Measurements from ENCODE around the gene OR3A3. TPM values are rescaled to one million over a fixed set of nuclear protein-coding genes. Genes with fewer than 3 reads are reported as not detected.
"Not testable (repeated sequence)": the region's sequence is repeated elsewhere in the genome, so short reads cannot be mapped to it uniquely, and the experiment has no call there.

Gene OR3A3
- total RNA-seq, 1 experiment from 2014 or later: not detected

GRCh38 chr17:3389791-3390190, 21.4 kb upstream of the OR3A3 start:
- Histone ChIP-seq H3K79me1 (ENCODE audit: insufficient read depth, low read depth, low read length, poor library complexity, severe bottlenecking) (no peaks in the 10 kb centered on the region), H4K91ac (ENCODE audit: insufficient read length, low read depth, low read length) (no peak overlapping the region), H2BK5ac (ENCODE audit: insufficient read length, low read length) (no peak overlapping the region), H3K4ac (ENCODE audit: low read depth, low read length) (no peak overlapping the region), H3K9ac (ENCODE audit: extremely low read depth, insufficient read length, low read length) (no peak overlapping the region), H4K20me1 (ENCODE audit: control insufficient read depth, insufficient read depth, insufficient read length) (no peaks in the 10 kb centered on the region), H3K23me2 (ENCODE audit: insufficient read length, low read depth, low read length, poor library complexity, severe bottlenecking) (no peaks in the 10 kb centered on the region), H4K5ac (ENCODE audit: insufficient read length, low read depth, low read length) (no peak overlapping the region), H2BK12ac (ENCODE audit: insufficient read length, low read depth, low read length) (no peak overlapping the region), H3K23ac (ENCODE audit: insufficient read length, low read depth, low read length) (no peak overlapping the region), H3K14ac (ENCODE audit: insufficient read depth, low read length) (no peak overlapping the region), H3K56ac (ENCODE audit: insufficient read length, low read depth, low read length) (no peak overlapping the region), H3T11ph (ENCODE audit: low read length) (no peak overlapping the region), H3K79me2 (ENCODE audit: insufficient read depth, low read length) (no peaks in the 10 kb centered on the region), H2AK5ac (ENCODE audit: insufficient read length, low read length) (no peak overlapping the region), H3K9me3 (ENCODE audit: control insufficient read depth, low read depth, low read length) (no peaks in the 10 kb centered on the region), H2BK20ac (ENCODE audit: low read depth, low read length, poor library complexity, severe bottlenecking) (no peak overlapping the region), H2AFZ (ENCODE audit: low read length) (no peak overlapping the region), H2BK120ac (ENCODE audit: low read depth, low read length, poor library complexity, severe bottlenecking) (no peak overlapping the region), H2BK15ac (ENCODE audit: low read depth, low read length) (no peak overlapping the region), H3K4me2 (ENCODE audit: insufficient read depth, insufficient read length, low read length) (no peak overlapping the region), H3K27ac (ENCODE audit: insufficient read length, low read depth, low read length) (no peak overlapping the region), H3K18ac (ENCODE audit: insufficient read length, low read depth, low read length) (no peak overlapping the region), H3K27me3 (ENCODE audit: insufficient read depth, low read length) (no peaks in the 10 kb centered on the region), H3K4me1 (ENCODE audit: insufficient read depth, low read length) (no peaks in the 10 kb centered on the region), H4K8ac (replicated peaks; ENCODE audit: insufficient read length, low read depth, low read length) (no peak overlapping the region)
- Mint-ChIP-seq H3K4me3 (no peak overlapping the region), H3K27me3 (ENCODE audit: low read depth) (peaks cover 2% of the 10 kb centered on the region), H3K27ac (no peak overlapping the region), H3K4me1 (no peaks in the 10 kb centered on the region), H3K36me3 (ENCODE audit: insufficient read depth in 1 of 3, low read depth in 3 of 3) (peaks cover 5 to 13% (median 12%) of the 10 kb centered on the region in 3 experiments; a peak in 3 of 7 replicates), H3K9me3 (peaks cover 50 to 82% of the 10 kb centered on the region in 2 experiments)
- TF ChIP-seq CTCF (conservative IDR thresholded peaks at IDR 0.05): no peak
- no peak for DNase-seq
- WGBS (ENCODE audit: extremely low coverage, insufficient read length, low lambda C conversion rate): no CpG with 5 or more reads among the region's 4 CpGs

- H3K4ac ChIP-seq (ENCODE audit: low read depth, low read length): not testable (repeated sequence)
Measured at GRCh38 chr17:3397801-3398200, 13.4 kb upstream of the OR3A3 start.

More at GRCh38 chr17:3397801-3398200, 13.4 kb upstream of the OR3A3 start:
- H4K5ac ChIP-seq (ENCODE audit: insufficient read length, low read depth, low read length); H3K14ac ChIP-seq (ENCODE audit: insufficient read depth, low read length); H3K23ac ChIP-seq (ENCODE audit: insufficient read length, low read depth, low read length); H3K23me2 ChIP-seq (ENCODE audit: insufficient read length, low read depth, low read length, poor library complexity, severe bottlenecking); H2BK5ac ChIP-seq (ENCODE audit: insufficient read length, low read length); H3K27me3 ChIP-seq (ENCODE audit: insufficient read depth, low read length); H3K27ac ChIP-seq (ENCODE audit: insufficient read length, low read depth, low read length); H2BK20ac ChIP-seq (ENCODE audit: low read depth, low read length, poor library complexity, severe bottlenecking); H2BK15ac ChIP-seq (ENCODE audit: low read depth, low read length); DNase-seq; H3K27me3 Mint-ChIP-seq (ENCODE audit: low read depth); H4K8ac ChIP-seq (replicated peaks; ENCODE audit: insufficient read length, low read depth, low read length); H3K56ac ChIP-seq (ENCODE audit: insufficient read length, low read depth, low read length); H3K4me3 Mint-ChIP-seq; H2AFZ ChIP-seq (ENCODE audit: low read length); H4K20me1 ChIP-seq (ENCODE audit: control insufficient read depth, insufficient read depth, insufficient read length); H3K4me2 ChIP-seq (ENCODE audit: insufficient read depth, insufficient read length, low read length); H3K79me2 ChIP-seq (ENCODE audit: insufficient read depth, low read length); H3T11ph ChIP-seq (ENCODE audit: low read length); H2BK12ac ChIP-seq (ENCODE audit: insufficient read length, low read depth, low read length); H2AK5ac ChIP-seq (ENCODE audit: insufficient read length, low read length); H3K27ac Mint-ChIP-seq; H3K79me1 ChIP-seq (ENCODE audit: insufficient read depth, low read depth, low read length, poor library complexity, severe bottlenecking); H3K4me1 ChIP-seq (ENCODE audit: insufficient read depth, low read length); H3K18ac ChIP-seq (ENCODE audit: insufficient read length, low read depth, low read length); H4K91ac ChIP-seq (ENCODE audit: insufficient read length, low read depth, low read length); H2BK120ac ChIP-seq (ENCODE audit: low read depth, low read length, poor library complexity, severe bottlenecking); H3K4me1 Mint-ChIP-seq; H3K9ac ChIP-seq (ENCODE audit: extremely low read depth, insufficient read length, low read length): not testable (repeated sequence)
- WGBS (ENCODE audit: extremely low coverage, insufficient read length, low lambda C conversion rate): no CpG with 5 or more reads among the region's 7 CpGs
- peaks cover 19% of the 10 kb centered on the region for H3K9me3 ChIP-seq (ENCODE audit: control insufficient read depth, low read depth, low read length)
- H3K36me3 Mint-ChIP-seq (ENCODE audit: insufficient read depth in 1 of 3, low read depth in 3 of 3): peaks cover 0 to 27% (median 9%) of the 10 kb centered on the region in 3 experiments; a peak in 5 of 7 replicates
- H3K9me3 Mint-ChIP-seq: peaks cover 56 to 78% of the 10 kb centered on the region in 2 experiments
